Smooth muscle cell (in vitro differentiated cells): Measurements from ENCODE around the gene PYGM. TPM values are rescaled to one million over a fixed set of nuclear protein-coding genes. Genes with fewer than 3 reads are reported as not detected.

ENCODE experiments used
- DNase-seq: peaks from one replicate; lab custom pipeline; 2025; ENCODE audit not compliant: unreplicated experiment; lab: John Stamatoyannopoulos, UW
- H2AFZ ChIP-seq: fragments of 200-600 bp; sonication (generic); 2 replicates; pipeline ENCODE4 v1.6.0; 2016; ENCODE audit warnings: antibody characterized with exemption, low read depth, mild to moderate bottlenecking
- H3F3A ChIP-seq: fragments of 200-600 bp; sonication (generic); 2 replicates; pipeline ENCODE4 v1.6.0; 2017; ENCODE audit warnings: antibody characterized with exemption, low read depth
- H3K27ac ChIP-seq: fragments of 200-600 bp; sonication (generic); 2 replicates; pipeline ENCODE4 v1.5.1; 2016; ENCODE audit warnings: low read depth, mild to moderate bottlenecking
- H3K27me3 ChIP-seq: fragments of 200-600 bp; sonication (generic); 2 replicates; pipeline ENCODE4 v1.6.1; 2016; ENCODE audit warnings: low read depth, mild to moderate bottlenecking
- H3K36me3 ChIP-seq: fragments of 200-600 bp; sonication (generic); 2 replicates; pipeline ENCODE4 v1.5.1; 2016; ENCODE audit warnings: low read depth
- H3K4me1 ChIP-seq: fragments of 200-600 bp; sonication (generic); 2 replicates; pipeline ENCODE4 v1.5.1; 2016; ENCODE audit warnings: low read depth
- H3K4me2 ChIP-seq: fragments of 200-600 bp; sonication (generic); 2 replicates; pipeline ENCODE4 v1.6.0; 2016; ENCODE audit warnings: mild to moderate bottlenecking
- H3K4me3 ChIP-seq: fragments of 200-600 bp; sonication (generic); 2 replicates; pipeline ENCODE4 v1.5.1; 2016; ENCODE audit warnings: mild to moderate bottlenecking
- H3K79me2 ChIP-seq: fragments of 200-600 bp; sonication (generic); 2 replicates; pipeline ENCODE4 v1.6.0; 2016; ENCODE audit warnings: low read depth, mild to moderate bottlenecking
- H3K9ac ChIP-seq: fragments of 200-600 bp; sonication (generic); 2 replicates; pipeline ENCODE4 v1.6.0; 2016; ENCODE audit warnings: low read depth
- H3K9me3 ChIP-seq: fragments of 200-600 bp; sonication (generic); replicated peaks from 2 replicates; pipeline ENCODE4 v1.5.1; 2016; ENCODE audit warnings: low read depth
- H4K20me1 ChIP-seq: fragments of 200-600 bp; sonication (generic); 2 replicates; pipeline ENCODE4 v1.6.0; 2016; ENCODE audit warnings: low read depth
- CTCF ChIP-seq: fragments of 200-600 bp; sonication (generic); IDR thresholded peaks from 2 replicates; pipeline ENCODE4 v1.5.1; 2017; ENCODE audit warnings: borderline replicate concordance, mild to moderate bottlenecking, antibody characterized with exemption; ENCODE audit not compliant: insufficient read depth, poor library complexity, severe bottlenecking
- WGBS: methylation state at CpG from one replicate; pipeline ENCODE4 v1.1.7; 2016; ENCODE audit warnings: low lambda C conversion rate; 5-methylcytosine and 5-hydroxymethylcytosine counted together
- polyA plus RNA-seq: library from polyadenylated mRNA; unstranded; fragments of >200 nt; fragmentation: Nextera tagmentation; extraction: Ambion mirVana; gene quantifications from 2 replicates; pipeline ENCODE4 v1.2.1, GENCODE V29; 2016
- total RNA-seq: library from RNA; depleted of rRNA; stranded (reverse); fragments of >200 nt; gene quantifications from 2 replicates; pipeline ENCODE4 v1.2.3, GENCODE V29; 2014

The PYGM gene
- total and polyA plus RNA-seq, 2 experiments from 2014 or later: 1.1 to 2.2 TPM

GRCh38 chr11:64717268-64717578, 42.6 kb downstream of the PYGM start:
- no peak overlapping the region for H3K9ac ChIP-seq
- H3K4me3 ChIP-seq: no peak overlapping the region
- H3K79me2 ChIP-seq: no peaks in the 10 kb centered on the region
- H3K27me3 ChIP-seq: peaks cover 68% of the 10 kb centered on the region
- DNase-seq: no peak
- H3K9me3 ChIP-seq: no peaks in the 10 kb centered on the region
- H2AFZ ChIP-seq: no peak overlapping the region
- no peak overlapping the region for H3K4me2 ChIP-seq
- 88% methylated on average over 4 of the region's 4 CpGs for WGBS
- no peaks in the 10 kb centered on the region for H3F3A ChIP-seq
- H3K27ac ChIP-seq: no peak overlapping the region
- H4K20me1 ChIP-seq: no peaks in the 10 kb centered on the region
- no peak for TF ChIP-seq CTCF
- H3K36me3 ChIP-seq: no peaks in the 10 kb centered on the region
- H3K4me1 ChIP-seq: no peaks in the 10 kb centered on the region

GRCh38 chr11:64716473-64717267, 43.1 kb downstream of the PYGM start:
- no peak for TF ChIP-seq CTCF
- no peaks in the 10 kb centered on the region for H3K36me3 ChIP-seq
- H4K20me1 ChIP-seq: no peaks in the 10 kb centered on the region
- H3K9me3 ChIP-seq: no peaks in the 10 kb centered on the region
- no peak overlapping the region for H3K4me3 ChIP-seq
- no peak overlapping the region for H2AFZ ChIP-seq
- no peak for DNase-seq
- H3K4me1 ChIP-seq: no peaks in the 10 kb centered on the region
- H3K27ac ChIP-seq: no peak overlapping the region
- peak overlapping the region; percentile 53 for H3K4me2 ChIP-seq
- H3F3A ChIP-seq: no peaks in the 10 kb centered on the region
- no peak overlapping the region for H3K9ac ChIP-seq
- H3K79me2 ChIP-seq: no peaks in the 10 kb centered on the region
- H3K27me3 ChIP-seq: peaks cover 68% of the 10 kb centered on the region
- 62% methylated on average over 19 of the region's 21 CpGs for WGBS

- Histone ChIP-seq H3F3A (no peaks in the 10 kb centered on the region), H4K20me1 (no peaks in the 10 kb centered on the region), H3K27ac (no peak overlapping the region), H3K4me1 (no peaks in the 10 kb centered on the region), H3K4me3 (no peak overlapping the region), H3K4me2 (peak overlapping the region; percentile 53), H2AFZ (no peak overlapping the region), H3K9me3 (no peaks in the 10 kb centered on the region), H3K9ac (no peak overlapping the region), H3K27me3 (peaks cover 68% of the 10 kb centered on the region), H3K79me2 (no peaks in the 10 kb centered on the region), H3K36me3 (no peaks in the 10 kb centered on the region)
- WGBS: 72% methylated on average over 13 of the region's 13 CpGs
- TF ChIP-seq CTCF: no peak
- no peak for DNase-seq
Observed at GRCh38 chr11:64715756-64716472, 43.9 kb downstream of the PYGM start.
